HUES48 (cell line): ENCODE results near the gene BDH1.
"Not testable (repeated sequence)": the region's sequence is repeated elsewhere in the genome, so short reads cannot be mapped to it uniquely, and the experiment has no call there.

Source experiments
- H3K27ac ChIP-seq: one replicate; pipeline ENCODE4 v1.7.0; 2013; ENCODE audit warnings: low read depth, low read length, inconsistent platforms
- H3K27me3 ChIP-seq: 2 replicates; pipeline ENCODE4 v1.6.1; 2013; ENCODE audit warnings: mild to moderate bottlenecking, low read length; ENCODE audit not compliant: control insufficient read depth, insufficient read depth
- H3K36me3 ChIP-seq: 2 replicates; pipeline ENCODE4 v1.6.1; 2013; ENCODE audit warnings: low read length; ENCODE audit not compliant: control insufficient read depth, insufficient read depth
- H3K4me1 ChIP-seq: 2 replicates; pipeline ENCODE4 v1.6.1; 2013; ENCODE audit warnings: mild to moderate bottlenecking, low read length; ENCODE audit not compliant: control insufficient read depth, insufficient read depth
- H3K4me3 ChIP-seq: 2 replicates; pipeline ENCODE4 v1.5.1; 2013; ENCODE audit warnings: mild to moderate bottlenecking, low read depth, low read length
- H3K9ac ChIP-seq: 2 replicates; pipeline ENCODE4 v1.6.1; 2013; ENCODE audit warnings: mild to moderate bottlenecking, low read depth, low read length, moderate library complexity
- H3K9me3 ChIP-seq: 2 replicates; pipeline ENCODE4 v1.6.1; 2013; ENCODE audit warnings: low read length; ENCODE audit not compliant: control insufficient read depth, insufficient read depth

BDH1 gene

DNA sequence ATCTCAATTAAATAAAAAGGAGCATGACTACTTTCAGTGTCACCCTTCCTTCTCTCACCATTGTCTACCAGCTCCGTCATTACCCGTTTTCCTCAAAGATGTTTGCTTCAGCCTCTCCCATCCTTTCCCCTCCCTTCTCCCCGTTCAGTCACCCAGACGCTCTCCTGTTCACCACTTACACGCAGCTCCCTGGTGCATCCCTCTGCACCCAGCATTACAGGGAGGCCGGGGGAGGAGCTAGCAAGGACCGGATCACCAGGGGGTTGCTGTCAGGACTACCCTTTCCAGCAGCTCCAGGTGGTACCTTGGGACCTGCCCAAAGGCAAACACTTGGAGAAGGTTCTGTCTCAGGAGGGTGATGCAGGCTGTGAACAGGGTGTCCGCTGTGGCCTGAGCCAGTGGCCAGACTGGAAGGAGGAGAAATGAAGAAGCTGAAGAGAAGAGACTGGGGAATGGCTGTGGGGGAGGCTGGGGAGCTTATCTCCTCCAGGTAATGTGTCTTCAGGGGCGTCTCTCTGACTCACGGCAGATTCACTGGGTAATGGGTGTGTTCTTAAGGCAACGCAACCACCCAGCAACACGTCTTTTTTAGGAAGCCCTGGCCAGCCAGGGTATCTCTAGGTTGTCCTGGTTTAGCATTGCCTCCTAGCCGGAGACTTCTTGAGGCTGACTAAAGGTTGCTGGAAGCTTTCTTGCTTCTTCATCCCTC, 21.8 kb upstream of the BDH1 start:
- Histone ChIP-seq H3K9me3 (peaks cover 4% of the 10 kb centered on the region; the same call in 1 of the 2 replicates), H3K4me1 (peaks cover 51% of the 10 kb centered on the region), H3K27me3 (no peaks in the 10 kb centered on the region), H3K27ac (no peak overlapping the region), H3K4me3 (no peak overlapping the region), H3K36me3 (no peaks in the 10 kb centered on the region), H3K9ac (no peak overlapping the region)

DNA sequence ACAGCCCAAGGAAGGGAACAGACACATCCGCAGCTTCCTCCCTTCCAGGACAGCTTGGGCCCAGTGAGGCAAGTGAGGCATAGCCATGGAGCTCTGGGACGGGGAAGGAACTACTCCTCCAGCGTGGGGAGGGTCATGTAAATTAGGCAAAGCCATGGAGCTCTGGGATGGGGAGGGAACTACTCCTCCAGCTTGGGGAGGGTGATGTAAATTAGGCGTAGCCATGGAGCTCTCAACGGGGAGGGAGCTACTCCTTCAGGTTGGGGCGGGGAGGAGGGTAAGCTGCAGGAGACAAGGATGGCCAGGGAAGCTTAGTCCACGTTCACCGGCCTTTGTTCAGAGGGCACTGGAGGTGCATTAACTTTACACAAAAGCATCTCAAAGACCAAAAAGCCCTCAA, 21.1 kb upstream of the BDH1 start:
- Histone ChIP-seq H3K4me3 (no peak overlapping the region), H3K9me3 (peaks cover 4% of the 10 kb centered on the region; the same call in 1 of the 2 replicates)

DNA sequence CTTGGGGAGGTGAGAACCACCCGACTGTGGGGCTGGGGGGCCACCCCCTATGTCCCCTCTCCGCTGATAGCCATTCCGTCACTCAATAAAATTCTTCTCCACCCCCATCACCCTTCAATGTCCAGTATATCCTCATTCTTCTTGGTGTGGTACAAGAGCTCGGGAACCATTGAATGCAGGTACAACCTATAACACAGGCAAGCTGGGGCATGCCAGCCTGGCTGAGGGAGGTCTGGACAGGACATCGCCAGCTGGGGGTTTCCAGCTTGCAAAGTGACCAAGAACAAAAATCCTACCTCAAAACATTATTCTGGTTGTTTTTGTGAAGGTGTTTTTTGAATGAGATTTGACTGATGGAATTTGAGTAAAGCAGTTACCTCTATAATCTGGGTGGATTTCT, 19.6 kb upstream of the BDH1 start:
- H3K4me1 ChIP-seq, result peaks cover 46% of the 10 kb centered on the region
- peak overlapping the region; percentile 85 for H3K27ac ChIP-seq
- no peak overlapping the region for H3K9ac ChIP-seq
- H3K4me3 ChIP-seq, result no peak overlapping the region
- H3K9me3 ChIP-seq, result peaks cover 12% of the 10 kb centered on the region
- H3K36me3 ChIP-seq, result no peaks in the 10 kb centered on the region
- H3K27me3 ChIP-seq, result no peaks in the 10 kb centered on the region

More for the DNA sequence above, 21.1 kb upstream of the BDH1 start:
- Histone ChIP-seq H3K36me3 (no peaks in the 10 kb centered on the region), H3K4me1 (peaks cover 51% of the 10 kb centered on the region), H3K27ac (no peak overlapping the region), H3K9ac (no peak overlapping the region), H3K27me3 (no peaks in the 10 kb centered on the region)

DNA sequence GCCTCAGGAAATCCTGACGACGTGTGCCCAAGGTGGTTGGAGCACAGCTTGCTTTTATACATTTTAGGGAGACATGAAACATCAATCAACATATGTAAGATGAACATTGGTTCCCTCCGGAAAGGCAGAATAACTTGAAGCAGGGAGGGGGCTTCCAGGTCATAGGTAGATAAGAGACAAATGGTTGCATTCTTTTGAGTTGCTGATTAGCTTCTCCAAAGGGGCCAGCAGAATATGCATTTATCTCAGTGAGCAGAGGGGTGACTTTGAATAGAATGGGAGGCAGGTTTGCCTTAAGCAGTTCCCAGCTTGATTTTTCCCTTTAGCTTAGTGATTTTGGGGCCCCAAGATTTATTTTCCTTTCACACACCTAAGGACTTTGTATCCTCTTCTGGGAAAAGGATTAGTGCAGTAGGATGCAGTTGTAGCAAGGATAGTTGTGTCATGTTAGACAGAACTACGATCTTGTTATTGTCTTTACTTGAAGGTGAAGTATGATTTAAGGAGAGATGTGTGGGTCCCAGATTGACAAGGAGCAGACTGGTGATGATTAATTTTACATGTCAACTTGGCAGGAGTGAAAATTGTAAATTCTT, 18.7 kb upstream of the BDH1 start:
- Histone ChIP-seq H3K4me1 (peaks cover 39% of the 10 kb centered on the region), H3K4me3 (peak overlapping the region; percentile 25; the same call in 1 of the 2 replicates), H3K9me3 (peaks cover 13% of the 10 kb centered on the region), H3K27ac (peak overlapping the region; percentile 85)
- H3K27me3 ChIP-seq, H3K9ac ChIP-seq, H3K36me3 ChIP-seq: not testable (repeated sequence)

DNA sequence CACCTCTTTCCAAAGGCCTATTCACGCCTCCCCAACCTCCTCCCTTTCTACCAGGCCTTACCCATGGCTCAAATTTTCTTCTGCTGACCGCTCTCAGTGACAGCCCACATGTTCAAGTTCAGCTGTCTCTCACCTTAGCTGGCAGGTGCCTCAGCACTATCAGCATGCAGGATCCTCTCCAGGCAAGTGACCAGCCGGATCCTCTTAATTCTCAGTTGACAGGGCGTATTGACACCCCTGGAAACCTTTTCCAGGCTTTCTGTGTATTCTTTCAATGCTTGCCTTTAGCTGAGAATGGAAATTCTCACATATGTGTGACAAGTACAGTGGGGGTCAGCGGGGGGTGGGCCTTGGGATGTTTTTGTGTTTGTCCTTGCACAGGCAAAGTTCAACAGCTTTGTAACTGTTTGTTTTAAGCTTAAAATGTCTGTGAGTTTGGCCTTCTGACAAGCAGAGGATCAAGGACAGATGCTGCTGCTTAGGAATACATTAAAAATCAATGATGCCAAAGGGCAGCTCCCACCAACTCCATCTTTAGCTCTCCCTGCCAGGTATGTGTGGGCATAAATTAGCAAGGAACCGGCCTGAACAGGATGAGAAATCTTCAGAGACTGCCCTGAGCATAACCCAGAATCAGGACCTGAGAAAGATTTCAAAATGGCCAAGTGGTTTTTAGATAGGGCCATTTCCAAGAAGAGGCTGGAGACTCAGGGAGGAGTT, 17.4 kb upstream of the BDH1 start:
- no peaks in the 10 kb centered on the region for H3K27me3 ChIP-seq
- H3K4me3 ChIP-seq, result no peak overlapping the region
- peaks cover 10% of the 10 kb centered on the region for H3K9me3 ChIP-seq
- no peaks in the 10 kb centered on the region for H3K36me3 ChIP-seq
- no peak overlapping the region for H3K9ac ChIP-seq
- peaks cover 46% of the 10 kb centered on the region for H3K4me1 ChIP-seq
- peak overlapping the region; percentile 82 for H3K27ac ChIP-seq

DNA sequence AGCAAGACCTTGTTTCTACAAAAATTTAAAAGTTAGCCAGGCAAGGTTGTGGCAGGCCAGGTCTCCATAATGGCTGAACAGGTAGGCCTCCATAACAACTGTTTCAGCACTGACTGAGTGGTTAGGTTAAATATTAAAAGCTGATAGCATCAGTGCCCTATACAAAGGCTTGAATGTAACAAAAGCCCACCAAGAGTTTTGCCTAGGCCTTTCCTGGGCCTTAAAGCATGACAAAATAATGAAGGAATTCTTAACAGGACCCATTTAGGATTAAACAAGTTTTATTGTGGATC, 16.1 kb upstream of the BDH1 start:
- H3K36me3 ChIP-seq, H3K9me3 ChIP-seq, H3K27me3 ChIP-seq, H3K4me3 ChIP-seq, H3K9ac ChIP-seq, H3K27ac ChIP-seq: not testable (repeated sequence)
- peaks cover 56% of the 10 kb centered on the region for H3K4me1 ChIP-seq

DNA sequence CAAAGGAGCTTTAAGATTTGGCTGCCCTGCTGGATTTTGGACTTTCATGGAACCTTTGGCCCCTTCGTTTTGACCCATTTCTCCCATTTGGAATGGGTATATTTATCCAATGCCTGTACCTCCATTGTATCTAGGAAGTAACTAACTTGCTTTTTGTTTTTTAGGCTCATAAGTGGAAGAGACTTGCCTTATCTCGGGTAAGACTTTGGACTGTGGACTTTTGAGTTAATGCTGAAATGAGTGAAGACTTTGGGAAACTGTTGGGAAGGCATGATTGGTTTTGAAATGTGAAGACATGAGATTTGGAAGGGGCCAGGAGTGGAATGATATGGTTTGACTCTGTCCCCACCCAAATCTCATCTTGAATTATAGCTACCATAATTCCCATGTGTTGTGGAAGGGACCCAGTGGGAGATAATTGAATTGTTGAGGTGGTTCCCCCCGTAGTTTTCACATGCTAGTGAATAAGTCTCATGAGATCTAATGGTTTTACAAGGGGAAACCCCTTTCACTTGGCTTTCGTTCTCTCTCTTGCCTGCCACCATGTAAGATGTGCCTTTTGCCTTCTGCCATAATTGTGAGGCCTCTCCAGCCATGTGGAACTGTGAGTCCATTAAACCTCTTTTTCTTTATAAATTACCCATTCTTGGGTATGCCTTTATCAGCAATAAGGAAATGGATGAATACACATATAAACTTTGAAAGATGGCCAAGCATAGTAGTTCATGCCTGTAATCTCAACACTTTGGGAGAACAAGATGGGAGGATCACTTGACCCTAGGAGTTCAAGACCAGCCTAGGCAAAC, 15.5 kb upstream of the BDH1 start:
- H3K36me3 ChIP-seq, H3K27ac ChIP-seq, H3K9ac ChIP-seq, H3K27me3 ChIP-seq, H3K4me3 ChIP-seq: not testable (repeated sequence)
- Histone ChIP-seq H3K4me1 (peaks cover 54% of the 10 kb centered on the region), H3K9me3 (peaks cover 12% of the 10 kb centered on the region)

DNA sequence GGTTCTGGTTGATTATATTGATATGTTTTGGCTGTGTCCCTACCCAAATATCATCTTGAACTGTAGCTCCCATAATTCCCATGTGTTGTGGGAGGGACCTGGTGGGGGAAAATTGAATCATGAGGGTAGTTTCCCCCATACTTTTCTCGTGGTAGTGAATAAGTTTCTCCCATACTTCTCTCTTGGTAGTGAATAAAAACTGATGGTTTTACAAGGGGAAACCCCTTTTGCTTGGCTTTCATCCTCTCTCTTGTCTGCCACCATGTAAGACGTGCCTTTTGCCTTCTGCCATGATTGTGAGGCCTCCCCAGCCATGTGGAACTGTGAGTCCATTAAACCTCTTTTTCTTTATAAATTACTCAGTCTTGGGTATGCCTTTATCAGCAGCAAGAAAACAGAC, 13.7 kb upstream of the BDH1 start:
- not testable (repeated sequence) for H3K27ac ChIP-seq, H3K9ac ChIP-seq, H3K27me3 ChIP-seq, H3K4me3 ChIP-seq, H3K36me3 ChIP-seq
- peaks cover 41% of the 10 kb centered on the region for H3K4me1 ChIP-seq
- H3K9me3 ChIP-seq, result peaks cover 31% of the 10 kb centered on the region

DNA sequence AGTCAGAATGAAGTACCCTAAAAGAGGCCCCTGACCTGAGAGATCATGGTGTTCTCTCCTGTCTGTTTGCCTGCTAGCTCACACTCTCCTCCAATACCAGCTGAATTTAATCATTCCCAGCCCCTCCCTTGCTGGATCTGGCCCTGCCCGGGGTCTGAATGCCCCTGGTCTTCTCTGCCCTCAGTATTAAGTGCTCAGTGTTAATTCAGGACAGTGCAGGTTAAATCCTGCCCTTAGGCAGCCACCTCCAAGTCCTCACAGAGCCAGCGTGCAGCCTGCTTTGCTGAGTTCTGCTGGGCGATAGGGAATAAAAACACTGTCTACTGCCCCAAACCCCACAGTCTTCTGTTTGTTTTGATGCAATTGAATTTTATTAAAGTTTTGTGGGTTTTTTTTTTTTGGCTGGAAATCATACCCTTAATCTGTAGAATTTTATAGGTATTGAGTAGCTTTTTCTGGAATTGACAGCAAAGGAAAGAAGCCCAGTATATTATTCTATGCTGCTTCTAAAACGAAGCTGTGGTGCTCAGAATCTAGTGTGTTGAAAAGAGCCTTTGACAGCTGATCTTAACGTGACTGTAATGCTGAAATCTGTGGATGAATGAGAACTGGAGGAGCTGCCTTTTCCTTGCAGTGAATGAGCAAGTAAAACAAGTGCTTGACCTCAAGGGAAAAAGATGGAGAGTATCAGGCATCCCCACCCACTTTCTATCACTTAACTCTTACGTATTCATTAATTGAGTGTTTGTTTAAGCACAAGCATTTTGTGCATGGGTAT, 12.3 kb upstream of the BDH1 start:
- Histone ChIP-seq H3K4me3 (no peak overlapping the region), H3K36me3 (no peaks in the 10 kb centered on the region), H3K9me3 (peaks cover 42% of the 10 kb centered on the region)

DNA sequence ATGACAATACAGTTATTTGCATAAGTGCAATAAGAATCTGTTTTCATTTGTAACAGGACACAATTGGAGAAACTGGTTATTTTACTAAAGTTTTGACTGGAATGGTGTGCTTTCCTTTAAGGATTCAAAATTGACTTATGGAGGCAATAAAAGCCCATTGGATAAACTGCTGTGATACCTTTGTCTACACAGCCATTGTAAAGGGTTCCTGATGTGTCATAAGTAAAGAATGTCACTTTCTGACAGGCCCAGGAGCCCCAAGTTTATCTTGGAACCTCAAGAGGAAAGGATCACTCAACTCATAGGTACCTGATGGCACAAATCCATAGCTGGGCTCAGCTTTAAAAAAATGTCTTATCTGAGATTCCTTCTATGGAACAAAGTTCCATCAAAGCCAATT, 10.4 kb upstream of the BDH1 start:
- H3K36me3 ChIP-seq, H3K4me3 ChIP-seq, H3K27ac ChIP-seq, H3K27me3 ChIP-seq, H3K9ac ChIP-seq: not testable (repeated sequence)
- H3K9me3 ChIP-seq, result peaks cover 45% of the 10 kb centered on the region
- H3K4me1 ChIP-seq, result peaks cover 25% of the 10 kb centered on the region; the same call in 1 of the 2 replicates

More for the DNA sequence above, 12.3 kb upstream of the BDH1 start:
- Histone ChIP-seq H3K9ac (no peak overlapping the region), H3K4me1 (peaks cover 28% of the 10 kb centered on the region), H3K27me3 (no peaks in the 10 kb centered on the region), H3K27ac (no peak overlapping the region)
